ENCODE data around the gene GANAB. TPM values are rescaled to one million over a fixed set of nuclear protein-coding genes. Genes with fewer than 3 reads are reported as not detected.

The GANAB gene
- total and polyA plus RNA-seq, 2 experiments from 2014 or later: 82.3 to 272 TPM

DNA sequence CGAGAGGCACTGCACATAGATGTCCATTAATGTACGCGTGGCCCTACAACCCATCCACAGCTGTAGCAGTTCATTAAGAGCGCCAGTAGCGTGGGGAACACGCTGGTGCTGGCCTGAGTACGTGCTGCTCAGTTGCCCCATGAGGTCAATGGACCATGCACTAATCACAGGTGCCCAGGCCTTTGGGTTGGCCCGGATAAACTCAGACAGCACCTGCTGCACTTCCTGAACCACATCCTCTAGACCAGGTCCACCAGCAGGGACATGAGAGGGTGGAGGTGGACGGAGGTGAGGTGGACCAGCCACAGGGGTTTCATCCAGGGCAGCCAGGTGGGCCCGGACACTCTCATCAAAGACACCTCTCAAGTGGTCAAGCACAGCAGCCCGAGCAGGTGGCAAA lies 3.1 kb upstream of the GANAB start:
- peaks cover 6% of the 10 kb centered on the region; the same call in 1 of the 2 replicates for H3K36me3 ChIP-seq (ENCODE audit: insufficient read depth)
- H3F3A ChIP-seq (replicated peaks; ENCODE audit: low read depth): peaks cover 13% of the 10 kb centered on the region; the same call in 1 of the 2 replicates
- Mint-ChIP-seq H3K9me3 (peaks cover 2% of the 10 kb centered on the region; the same call in 1 of the 3 replicates), H3K36me3 (ENCODE audit: low read depth) (peaks cover 25% of the 10 kb centered on the region), H3K27ac (no peak overlapping the region), H3K27me3 (ENCODE audit: insufficient read depth, low read depth, poor library complexity) (peaks cover 16% of the 10 kb centered on the region), H3K4me3 (no peak overlapping the region), H3K4me1 (peaks cover 21% of the 10 kb centered on the region)
- H4K20me1 ChIP-seq (replicated peaks; ENCODE audit: insufficient read depth): peaks cover 7% of the 10 kb centered on the region
- H3K4me1 ChIP-seq (ENCODE audit: insufficient read depth): peaks cover 9% of the 10 kb centered on the region; the same call in 1 of the 2 replicates
- H3K27ac ChIP-seq (ENCODE audit: low read depth): no peak overlapping the region
- H3K79me2 ChIP-seq (replicated peaks; ENCODE audit: insufficient read depth): peaks cover 40% of the 10 kb centered on the region
- no peak for ATAC-seq
- no peaks in the 10 kb centered on the region for H3K9me2 ChIP-seq (ENCODE audit: insufficient read depth)
- TF ChIP-seq ZNF114 (CRISPR knock-in tag; IDR thresholded peaks at IDR 0.05) (no peak), ZNF331 (CRISPR knock-in tag; IDR thresholded peaks at IDR 0.05; ENCODE audit: low read depth) (no peak), POLR2AphosphoS5 (IDR thresholded peaks at IDR 0.05; ENCODE audit: low read depth) (no peak), NANOG (IDR thresholded peaks at IDR 0.05; ENCODE audit: borderline replicate concordance) (no peak), CTCF (conservative IDR thresholded peaks at IDR 0.05; ENCODE audit: low read depth in 2 of 2) (no peak), EZH2 (IDR thresholded peaks at IDR 0.05; ENCODE audit: low read depth, unreplicated experiment) (no peak), EZH2phosphoT487 (IDR thresholded peaks at IDR 0.05; ENCODE audit: unreplicated experiment) (no peak), JUNB (IDR thresholded peaks at IDR 0.05; ENCODE audit: unreplicated experiment) (no peak), CREB1 (CRISPR knock-in tag; IDR thresholded peaks at IDR 0.05; ENCODE audit: low read depth) (no peak)
- TF ChIP-seq, protein P1, sequence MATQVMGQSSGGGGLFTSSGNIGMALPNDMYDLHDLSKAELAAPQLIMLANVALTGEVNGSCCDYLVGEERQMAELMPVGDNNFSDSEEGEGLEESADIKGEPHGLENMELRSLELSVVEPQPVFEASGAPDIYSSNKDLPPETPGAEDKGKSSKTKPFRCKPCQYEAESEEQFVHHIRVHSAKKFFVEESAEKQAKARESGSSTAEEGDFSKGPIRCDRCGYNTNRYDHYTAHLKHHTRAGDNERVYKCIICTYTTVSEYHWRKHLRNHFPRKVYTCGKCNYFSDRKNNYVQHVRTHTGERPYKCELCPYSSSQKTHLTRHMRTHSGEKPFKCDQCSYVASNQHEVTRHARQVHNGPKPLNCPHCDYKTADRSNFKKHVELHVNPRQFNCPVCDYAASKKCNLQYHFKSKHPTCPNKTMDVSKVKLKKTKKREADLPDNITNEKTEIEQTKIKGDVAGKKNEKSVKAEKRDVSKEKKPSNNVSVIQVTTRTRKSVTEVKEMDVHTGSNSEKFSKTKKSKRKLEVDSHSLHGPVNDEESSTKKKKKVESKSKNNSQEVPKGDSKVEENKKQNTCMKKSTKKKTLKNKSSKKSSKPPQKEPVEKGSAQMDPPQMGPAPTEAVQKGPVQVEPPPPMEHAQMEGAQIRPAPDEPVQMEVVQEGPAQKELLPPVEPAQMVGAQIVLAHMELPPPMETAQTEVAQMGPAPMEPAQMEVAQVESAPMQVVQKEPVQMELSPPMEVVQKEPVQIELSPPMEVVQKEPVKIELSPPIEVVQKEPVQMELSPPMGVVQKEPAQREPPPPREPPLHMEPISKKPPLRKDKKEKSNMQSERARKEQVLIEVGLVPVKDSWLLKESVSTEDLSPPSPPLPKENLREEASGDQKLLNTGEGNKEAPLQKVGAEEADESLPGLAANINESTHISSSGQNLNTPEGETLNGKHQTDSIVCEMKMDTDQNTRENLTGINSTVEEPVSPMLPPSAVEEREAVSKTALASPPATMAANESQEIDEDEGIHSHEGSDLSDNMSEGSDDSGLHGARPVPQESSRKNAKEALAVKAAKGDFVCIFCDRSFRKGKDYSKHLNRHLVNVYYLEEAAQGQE (IDR thresholded peaks at IDR 0.05; ENCODE audit: unreplicated experiment): no peak
- TF ChIP-seq, protein P2, sequence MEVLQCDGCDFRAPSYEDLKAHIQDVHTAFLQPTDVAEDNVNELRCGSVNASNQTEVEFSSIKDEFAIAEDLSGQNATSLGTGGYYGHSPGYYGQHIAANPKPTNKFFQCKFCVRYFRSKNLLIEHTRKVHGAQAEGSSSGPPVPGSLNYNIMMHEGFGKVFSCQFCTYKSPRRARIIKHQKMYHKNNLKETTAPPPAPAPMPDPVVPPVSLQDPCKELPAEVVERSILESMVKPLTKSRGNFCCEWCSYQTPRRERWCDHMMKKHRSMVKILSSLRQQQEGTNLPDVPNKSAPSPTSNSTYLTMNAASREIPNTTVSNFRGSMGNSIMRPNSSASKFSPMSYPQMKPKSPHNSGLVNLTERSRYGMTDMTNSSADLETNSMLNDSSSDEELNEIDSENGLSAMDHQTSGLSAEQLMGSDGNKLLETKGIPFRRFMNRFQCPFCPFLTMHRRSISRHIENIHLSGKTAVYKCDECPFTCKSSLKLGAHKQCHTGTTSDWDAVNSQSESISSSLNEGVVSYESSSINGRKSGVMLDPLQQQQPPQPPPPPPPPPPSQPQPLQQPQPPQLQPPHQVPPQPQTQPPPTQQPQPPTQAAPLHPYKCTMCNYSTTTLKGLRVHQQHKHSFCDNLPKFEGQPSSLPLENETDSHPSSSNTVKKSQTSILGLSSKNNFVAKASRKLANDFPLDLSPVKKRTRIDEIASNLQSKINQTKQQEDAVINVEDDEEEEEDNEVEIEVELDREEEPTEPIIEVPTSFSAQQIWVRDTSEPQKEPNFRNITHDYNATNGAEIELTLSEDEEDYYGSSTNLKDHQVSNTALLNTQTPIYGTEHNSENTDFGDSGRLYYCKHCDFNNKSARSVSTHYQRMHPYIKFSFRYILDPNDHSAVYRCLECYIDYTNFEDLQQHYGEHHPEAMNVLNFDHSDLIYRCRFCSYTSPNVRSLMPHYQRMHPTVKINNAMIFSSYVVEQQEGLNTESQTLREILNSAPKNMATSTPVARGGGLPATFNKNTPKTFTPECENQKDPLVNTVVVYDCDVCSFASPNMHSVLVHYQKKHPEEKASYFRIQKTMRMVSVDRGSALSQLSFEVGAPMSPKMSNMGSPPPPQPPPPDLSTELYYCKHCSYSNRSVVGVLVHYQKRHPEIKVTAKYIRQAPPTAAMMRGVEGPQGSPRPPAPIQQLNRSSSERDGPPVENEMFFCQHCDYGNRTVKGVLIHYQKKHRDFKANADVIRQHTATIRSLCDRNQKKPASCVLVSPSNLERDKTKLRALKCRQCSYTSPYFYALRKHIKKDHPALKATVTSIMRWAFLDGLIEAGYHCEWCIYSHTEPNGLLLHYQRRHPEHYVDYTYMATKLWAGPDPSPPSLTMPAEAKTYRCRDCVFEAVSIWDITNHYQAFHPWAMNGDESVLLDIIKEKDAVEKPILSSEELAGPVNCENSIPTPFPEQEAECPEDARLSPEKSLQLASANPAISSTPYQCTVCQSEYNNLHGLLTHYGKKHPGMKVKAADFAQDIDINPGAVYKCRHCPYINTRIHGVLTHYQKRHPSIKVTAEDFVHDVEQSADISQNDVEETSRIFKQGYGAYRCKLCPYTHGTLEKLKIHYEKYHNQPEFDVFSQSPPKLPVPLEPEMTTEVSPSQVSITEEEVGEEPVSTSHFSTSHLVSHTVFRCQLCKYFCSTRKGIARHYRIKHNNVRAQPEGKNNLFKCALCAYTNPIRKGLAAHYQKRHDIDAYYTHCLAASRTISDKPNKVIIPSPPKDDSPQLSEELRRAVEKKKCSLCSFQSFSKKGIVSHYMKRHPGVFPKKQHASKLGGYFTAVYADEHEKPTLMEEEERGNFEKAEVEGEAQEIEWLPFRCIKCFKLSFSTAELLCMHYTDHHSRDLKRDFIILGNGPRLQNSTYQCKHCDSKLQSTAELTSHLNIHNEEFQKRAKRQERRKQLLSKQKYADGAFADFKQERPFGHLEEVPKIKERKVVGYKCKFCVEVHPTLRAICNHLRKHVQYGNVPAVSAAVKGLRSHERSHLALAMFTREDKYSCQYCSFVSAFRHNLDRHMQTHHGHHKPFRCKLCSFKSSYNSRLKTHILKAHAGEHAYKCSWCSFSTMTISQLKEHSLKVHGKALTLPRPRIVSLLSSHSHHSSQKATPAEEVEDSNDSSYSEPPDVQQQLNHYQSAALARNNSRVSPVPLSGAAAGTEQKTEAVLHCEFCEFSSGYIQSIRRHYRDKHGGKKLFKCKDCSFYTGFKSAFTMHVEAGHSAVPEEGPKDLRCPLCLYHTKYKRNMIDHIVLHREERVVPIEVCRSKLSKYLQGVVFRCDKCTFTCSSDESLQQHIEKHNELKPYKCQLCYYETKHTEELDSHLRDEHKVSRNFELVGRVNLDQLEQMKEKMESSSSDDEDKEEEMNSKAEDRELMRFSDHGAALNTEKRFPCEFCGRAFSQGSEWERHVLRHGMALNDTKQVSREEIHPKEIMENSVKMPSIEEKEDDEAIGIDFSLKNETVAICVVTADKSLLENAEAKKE (CRISPR knock-in tag; IDR thresholded peaks at IDR 0.05): no peak
- no peaks in the 10 kb centered on the region for H3K27me3 ChIP-seq (ENCODE audit: insufficient read depth)
- no peak overlapping the region for H2AFZ ChIP-seq
- no peak for DNase-seq (ENCODE audit: low spot score)
- no peak overlapping the region for H3K4me3 ChIP-seq
- H3K4me2 ChIP-seq: no peak overlapping the region

Data from GM23338 (cell line).